ENCODE measurements around the gene RAB28.

DNA sequence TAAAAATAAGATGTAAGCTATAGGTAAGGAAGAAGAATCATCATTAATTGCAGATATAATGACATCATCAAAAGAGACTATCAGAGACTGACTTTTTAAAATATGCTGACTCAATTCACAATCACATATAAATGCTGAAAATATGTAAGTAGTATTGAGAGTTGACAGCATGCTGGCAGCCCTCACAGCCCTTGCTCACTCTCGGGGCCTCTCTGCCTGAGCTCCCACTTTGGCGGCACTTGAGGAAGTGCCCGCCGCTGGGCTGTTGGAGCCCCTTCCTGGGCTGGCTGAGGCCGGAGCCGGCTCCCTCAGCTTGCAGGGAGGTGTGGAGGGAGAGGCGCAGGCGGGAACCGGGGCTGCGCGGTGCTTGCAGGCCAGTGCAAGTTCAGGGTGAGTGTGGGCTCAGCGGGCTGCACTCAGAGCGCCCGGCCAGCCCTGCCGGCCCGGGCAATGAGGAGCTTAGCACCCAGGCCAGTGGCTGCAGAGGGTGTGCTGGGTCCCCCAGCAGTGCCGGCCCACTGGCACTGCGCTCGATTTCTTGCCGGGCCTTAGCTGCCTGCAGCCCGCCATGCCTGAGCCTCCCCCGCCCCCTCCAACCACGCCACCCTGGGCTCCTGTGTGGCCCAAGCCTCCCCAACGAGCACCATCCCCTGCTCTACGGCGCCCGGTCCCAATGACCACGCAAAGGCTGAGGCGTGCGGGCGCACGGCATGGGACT is 68.9 kb downstream of the RAB28 start:
- TF ChIP-seq, protein P1, sequence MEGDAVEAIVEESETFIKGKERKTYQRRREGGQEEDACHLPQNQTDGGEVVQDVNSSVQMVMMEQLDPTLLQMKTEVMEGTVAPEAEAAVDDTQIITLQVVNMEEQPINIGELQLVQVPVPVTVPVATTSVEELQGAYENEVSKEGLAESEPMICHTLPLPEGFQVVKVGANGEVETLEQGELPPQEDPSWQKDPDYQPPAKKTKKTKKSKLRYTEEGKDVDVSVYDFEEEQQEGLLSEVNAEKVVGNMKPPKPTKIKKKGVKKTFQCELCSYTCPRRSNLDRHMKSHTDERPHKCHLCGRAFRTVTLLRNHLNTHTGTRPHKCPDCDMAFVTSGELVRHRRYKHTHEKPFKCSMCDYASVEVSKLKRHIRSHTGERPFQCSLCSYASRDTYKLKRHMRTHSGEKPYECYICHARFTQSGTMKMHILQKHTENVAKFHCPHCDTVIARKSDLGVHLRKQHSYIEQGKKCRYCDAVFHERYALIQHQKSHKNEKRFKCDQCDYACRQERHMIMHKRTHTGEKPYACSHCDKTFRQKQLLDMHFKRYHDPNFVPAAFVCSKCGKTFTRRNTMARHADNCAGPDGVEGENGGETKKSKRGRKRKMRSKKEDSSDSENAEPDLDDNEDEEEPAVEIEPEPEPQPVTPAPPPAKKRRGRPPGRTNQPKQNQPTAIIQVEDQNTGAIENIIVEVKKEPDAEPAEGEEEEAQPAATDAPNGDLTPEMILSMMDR (IDR thresholded peaks at IDR 0.05; ENCODE audit: insufficient read depth, low read length, poor library complexity, severe bottlenecking): no peak
- no peak for TF ChIP-seq EZH2phosphoT487 (conservative IDR thresholded peaks at IDR 0.05; ENCODE audit: low read length)
